Head of caudate nucleus (tissue), 42 donors: ENCODE results near the gene BMERB1.
"Not testable (repeated sequence)": the region's sequence is repeated elsewhere in the genome, so short reads cannot be mapped to it uniquely, and the experiment has no call there.

ENCODE experiments used
- DNase-seq, 42 donors: peaks; one replicate each; pipeline versions ENCODE4 v3.0.0 to v3.0.0-alpha.2; 2020 to 2021; ENCODE audit warnings: mixed read lengths in 7 of 42
- intact Hi-C: fragments of 100-400 bp; cut with DNase I; formaldehyde crosslinking; loops from one replicate; pipeline ENCODE4 v1.15.0; 2022

BMERB1 gene

DNA sequence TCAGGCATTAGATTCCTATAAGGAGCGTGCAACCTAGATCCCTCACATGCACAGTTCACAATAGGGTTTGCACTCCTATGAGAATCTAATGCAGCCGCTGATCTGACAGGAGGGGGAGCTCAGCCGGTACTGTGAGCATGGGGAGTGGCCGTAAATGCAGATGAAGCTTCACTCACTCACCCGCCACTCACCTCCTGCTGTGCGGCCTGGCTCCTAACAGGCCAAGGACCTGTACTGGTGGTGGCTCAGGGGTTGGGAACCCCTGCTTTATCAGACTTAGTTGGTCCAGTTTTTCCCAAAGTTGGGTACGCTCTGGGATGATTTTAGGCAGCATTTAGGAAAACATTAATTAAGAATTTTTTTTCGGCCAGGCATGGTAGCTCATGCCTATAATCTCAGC, 104.8 kb downstream of the BMERB1 start:
- DNase-seq = no peak
- intact Hi-C loops = no loop called here

DNA sequence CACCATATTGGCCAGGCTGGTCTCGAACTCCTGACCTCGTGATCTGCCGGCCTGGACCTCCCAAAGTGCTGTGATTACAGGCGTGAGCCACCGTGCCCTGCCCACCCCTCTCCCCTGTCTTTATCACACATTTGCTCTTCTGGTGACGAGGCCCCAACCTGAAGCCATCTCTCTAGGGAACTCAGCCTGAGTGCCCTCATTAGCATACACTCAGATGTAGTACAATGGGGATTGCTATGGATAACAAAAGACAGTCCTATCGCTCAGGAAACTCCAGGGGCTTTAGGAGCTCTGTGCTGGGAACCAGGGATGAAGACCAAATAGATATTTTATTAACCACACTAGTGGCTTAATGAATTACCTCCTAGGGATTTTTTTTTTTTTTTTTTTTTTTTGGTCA, 107.9 kb downstream of the BMERB1 start:
- no peak for DNase-seq
- intact Hi-C loops = no loop called here

DNA sequence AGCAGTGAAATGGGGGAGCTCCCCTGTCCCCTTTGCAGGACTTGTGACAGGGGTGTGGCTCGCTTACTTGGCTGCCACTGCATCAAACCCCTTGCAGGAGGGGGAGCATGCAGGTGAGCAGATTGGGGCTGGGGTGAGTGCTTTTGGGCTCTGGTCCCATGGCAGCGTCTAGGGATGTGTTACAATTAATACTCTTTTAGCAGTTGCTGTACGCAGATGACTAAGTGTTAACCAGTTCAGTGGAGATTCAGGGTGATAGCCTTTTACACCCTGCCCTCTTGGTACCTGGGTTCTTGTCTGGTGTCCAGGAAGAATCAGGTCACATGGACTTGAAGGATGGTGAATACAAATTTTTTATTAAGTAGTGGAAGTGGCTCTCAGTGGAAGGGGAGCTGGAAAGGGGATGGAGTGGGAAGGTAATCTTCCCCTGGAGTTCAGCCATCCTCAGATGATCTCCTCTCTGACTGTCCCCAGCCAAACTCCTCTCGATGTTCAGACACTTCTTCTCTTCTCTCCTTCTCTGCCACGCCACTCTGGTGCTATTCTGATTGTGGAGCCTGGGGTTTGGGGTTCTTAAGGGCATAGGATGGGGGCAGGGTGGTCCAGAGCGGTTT, 108.5 kb downstream of the BMERB1 start:
- no peak for DNase-seq
- intact Hi-C loops = no loop called here

DNA sequence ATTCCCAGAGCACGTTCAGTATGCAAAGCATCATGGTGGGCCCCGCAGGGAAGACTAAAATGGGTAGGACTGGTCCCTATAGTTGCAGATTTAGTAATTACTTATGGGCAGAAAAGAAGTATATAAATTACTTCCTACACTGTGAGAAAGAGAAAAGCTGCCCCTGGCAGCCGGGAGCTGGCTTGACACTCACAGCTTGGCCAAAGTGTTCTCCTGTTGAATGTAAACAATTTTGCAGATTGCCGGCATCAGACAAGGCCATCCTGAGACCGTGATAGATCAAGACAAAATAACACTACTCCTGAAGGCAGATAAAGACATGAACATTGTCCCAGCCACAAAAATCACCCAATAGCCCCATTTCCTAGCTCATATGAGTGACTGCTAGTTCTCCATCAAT, 110.0 kb downstream of the BMERB1 start:
- DNase-seq = no peak
- intact Hi-C loops = no loop called here

DNA sequence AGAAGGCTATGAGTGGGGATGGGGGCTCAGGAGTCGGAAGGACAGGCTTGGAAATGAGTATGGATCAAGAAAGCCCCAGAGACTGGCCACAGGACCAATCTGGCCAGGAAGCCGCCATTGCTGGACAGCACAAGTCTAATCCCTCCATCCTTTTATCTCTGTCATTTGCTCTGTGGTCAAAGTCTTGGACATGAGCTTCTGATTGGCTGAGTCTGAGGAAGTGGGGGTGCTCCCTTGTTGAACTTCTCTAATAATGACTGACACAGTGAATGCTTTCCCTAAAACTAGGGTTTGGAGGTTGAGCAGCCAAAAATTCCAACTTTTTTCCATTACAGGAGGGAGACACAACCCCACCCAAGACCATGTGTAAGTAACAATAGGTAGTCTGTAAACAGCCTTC, 111.2 kb downstream of the BMERB1 start:
- intact Hi-C loops = no loop called here
- DNase-seq = no peak

DNA sequence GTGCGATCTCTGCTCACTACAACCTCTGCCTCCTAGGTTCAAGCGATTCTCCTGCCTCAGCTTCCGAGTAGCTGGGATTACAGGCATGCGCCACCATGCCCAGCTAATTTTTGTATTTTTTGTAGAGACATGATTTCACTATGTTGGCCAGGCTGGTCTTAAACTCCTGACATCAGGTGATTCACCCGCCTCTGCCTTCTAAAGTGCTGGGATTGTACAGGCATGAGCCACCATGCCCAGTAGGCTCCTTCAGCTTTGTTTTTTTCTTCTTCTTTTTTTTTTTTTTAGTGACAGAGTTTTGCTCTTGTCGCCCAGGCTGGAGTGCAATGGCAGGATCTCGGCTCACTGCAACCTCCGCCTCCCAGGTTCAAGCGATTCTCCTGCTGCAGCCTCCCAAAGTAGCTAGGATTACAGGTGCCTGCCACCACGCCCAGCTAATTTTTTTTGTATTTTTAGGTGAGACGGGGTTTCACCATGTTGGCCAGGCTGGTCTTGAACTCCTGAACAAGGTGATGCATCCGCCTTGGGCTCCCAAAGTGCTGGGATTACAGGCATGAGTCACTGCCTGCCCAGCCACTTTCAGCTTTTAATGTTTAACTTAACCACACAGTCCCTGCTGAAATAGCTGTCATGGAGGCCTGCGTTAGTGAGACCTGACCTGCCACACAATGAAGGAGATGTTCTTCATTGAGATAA, 112.8 kb downstream of the BMERB1 start:
- intact Hi-C loops, DNase-seq: not testable (repeated sequence)

DNA sequence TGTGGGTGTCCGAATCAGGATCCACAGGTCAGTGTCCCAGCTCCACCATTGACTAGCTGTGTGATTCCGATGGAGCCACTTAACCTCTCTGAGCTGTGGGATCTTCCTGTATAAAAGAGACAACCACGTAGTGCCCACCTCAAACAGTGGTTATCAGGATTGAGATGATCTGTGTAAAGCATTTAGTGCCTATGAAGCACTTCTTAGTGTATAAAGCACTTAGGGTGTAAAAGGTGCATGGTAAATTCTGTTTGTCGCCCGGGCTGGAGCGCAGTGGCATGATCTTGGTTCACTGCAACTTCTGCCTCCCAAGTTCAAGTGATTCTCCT, 113.3 kb downstream of the BMERB1 start:
- intact Hi-C loops = no loop called here
- no peak for DNase-seq

DNA sequence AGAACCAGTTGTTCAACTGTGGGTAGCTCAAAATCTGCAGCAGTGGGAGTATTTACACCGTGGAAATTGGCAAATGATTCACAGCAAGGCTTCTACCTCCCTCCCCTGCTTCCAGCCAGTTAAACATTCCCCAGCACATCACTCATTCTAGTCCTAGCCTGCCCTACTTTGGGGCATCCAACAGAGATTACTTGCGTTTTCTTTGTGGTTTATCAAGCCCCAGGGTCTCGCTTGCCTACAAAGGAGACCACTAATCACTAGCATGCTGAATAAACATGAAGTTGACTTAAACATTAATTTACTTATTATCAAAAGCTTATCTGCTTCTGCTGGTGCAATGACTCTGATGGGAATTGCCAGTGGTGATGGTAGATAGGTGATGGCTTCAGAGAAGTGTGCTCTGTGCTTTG, 114.1 kb downstream of the BMERB1 start:
- intact Hi-C loops = no loop called here
- DNase-seq = peak in 7 of 42 donors; percentile 13 to 39 (median 26)

GRCh38 chr16:15552507-15552906, 118.1 kb downstream of the BMERB1 start:
- intact Hi-C loops = loop anchor here (5.0 kb wide), 1 partner anchor 120 kb away; the partner anchor contains the start of gene BMERB1
- DNase-seq = no peak

GRCh38 chr16:15553313-15554088, 119.1 kb downstream of the BMERB1 start:
- no peak for DNase-seq
- intact Hi-C loops = loop anchor here (5.0 kb wide), 1 partner anchor 121 kb away; the partner anchor contains the start of gene BMERB1

GRCh38 chr16:15556130-15556529, 121.7 kb downstream of the BMERB1 start:
- peak; percentile 19 to 90 (median 64) for DNase-seq

GRCh38 chr16:15557258-15557657, 122.9 kb downstream of the BMERB1 start:
- DNase-seq = no peak
- intact Hi-C loops = no loop called here

More at GRCh38 chr16:15556130-15556529, 121.7 kb downstream of the BMERB1 start:
- intact Hi-C loops = no loop called here

DNA sequence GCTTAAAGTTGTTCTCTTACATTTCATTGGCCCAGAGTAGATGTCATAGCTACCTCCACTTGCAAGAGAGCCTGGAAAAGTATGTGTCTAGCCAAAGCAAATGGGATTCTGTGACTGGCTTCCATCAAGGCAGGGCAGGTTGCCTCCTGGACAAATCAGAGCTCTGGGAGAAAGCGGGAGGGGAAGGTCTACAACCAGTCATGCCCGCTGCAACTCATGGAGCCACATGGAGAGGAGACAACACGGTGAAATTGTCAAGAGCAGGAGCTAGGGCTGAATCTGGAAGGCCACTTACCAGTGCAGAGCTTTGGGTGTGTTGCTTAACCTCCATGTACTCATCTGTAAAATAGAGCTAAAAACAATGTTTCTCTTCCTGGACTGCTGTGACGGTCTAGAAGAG, 124.8 kb downstream of the BMERB1 start:
- intact Hi-C loops = no loop called here

GRCh38 chr16:15564604-15565339, 130.4 kb downstream of the BMERB1 start:
- intact Hi-C loops = no loop called here
- no peak for DNase-seq

More for the DNA sequence above, 124.8 kb downstream of the BMERB1 start:
- DNase-seq = no peak

DNA sequence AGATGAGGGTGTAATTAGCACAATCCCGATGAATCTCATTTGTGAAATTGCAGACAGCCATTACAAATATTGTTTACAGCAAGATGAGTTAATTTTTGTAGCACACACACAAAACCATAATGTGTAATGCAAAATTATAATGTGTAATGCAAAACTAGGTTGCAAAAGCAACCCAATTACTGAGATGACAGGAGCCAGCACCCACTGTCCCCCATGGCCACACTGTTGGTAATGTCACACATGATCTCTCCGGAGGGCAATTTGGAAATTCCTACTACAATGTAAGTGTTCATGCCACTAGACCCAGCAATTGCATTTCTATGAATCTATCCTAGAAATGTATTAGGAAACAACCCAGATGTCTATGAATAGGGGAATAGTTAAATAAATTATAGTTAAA, 131.7 kb downstream of the BMERB1 start:
- no peak for DNase-seq
- intact Hi-C loops = no loop called here

DNA sequence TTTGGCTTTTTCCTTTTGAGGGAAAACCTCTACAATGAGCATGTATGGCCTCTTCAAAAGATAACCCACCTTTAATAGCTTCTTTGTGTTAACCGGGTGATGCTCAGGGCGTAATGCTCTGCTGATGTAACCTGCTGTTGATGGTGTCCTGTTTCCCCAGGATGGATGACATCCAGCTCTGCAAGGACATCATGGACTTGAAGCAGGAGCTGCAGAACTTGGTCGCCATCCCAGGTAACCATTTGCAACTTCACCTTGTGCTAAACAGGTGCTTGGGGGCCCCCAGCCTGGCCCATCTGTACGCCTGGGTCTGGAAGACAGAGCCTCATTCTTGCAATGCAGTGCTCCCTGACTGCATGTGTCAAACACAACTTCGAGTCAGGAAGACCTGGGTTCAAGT, 133.4 kb downstream of the BMERB1 start:
- no peak for DNase-seq
- intact Hi-C loops = no loop called here

DNA sequence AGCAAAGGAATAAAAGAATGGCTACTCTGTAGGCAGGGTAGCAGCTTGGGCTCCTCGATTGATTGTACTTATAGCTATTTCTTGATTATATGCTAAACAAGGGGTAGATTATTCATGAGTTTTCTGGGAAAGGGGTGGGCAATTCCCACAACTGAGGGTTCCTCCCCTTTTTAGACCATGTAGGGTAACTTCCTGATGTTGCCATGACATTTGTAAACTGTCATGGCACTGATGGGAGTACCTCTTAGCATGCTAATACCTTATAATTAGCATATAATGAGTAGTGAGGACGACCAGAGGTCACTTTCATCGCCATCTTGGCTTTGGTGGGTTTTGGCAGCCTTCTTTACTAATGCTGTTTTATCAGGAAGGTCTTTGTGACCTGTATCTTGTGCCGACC, 136.3 kb downstream of the BMERB1 start:
- DNase-seq, intact Hi-C loops: not testable (repeated sequence)

DNA sequence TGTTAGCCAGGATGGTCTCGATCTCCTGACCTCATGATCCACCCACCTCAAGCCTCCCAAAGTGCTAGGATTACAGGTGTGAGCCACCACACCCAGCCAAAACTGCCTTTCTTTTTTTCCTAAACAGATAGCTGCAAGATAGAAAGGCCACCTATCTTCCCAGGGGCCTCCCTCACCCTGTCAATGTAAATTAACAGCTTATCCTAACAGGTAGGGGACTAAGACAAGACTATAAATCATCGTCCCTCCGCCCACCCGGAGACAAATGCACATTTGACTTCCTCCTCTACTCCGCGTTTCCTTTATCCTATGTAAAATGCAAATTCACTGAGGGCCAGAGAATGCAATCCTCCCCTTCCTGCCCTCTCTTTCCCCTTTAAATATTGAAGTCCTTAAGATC, 137.2 kb downstream of the BMERB1 start:
- intact Hi-C loops = no loop called here

DNA sequence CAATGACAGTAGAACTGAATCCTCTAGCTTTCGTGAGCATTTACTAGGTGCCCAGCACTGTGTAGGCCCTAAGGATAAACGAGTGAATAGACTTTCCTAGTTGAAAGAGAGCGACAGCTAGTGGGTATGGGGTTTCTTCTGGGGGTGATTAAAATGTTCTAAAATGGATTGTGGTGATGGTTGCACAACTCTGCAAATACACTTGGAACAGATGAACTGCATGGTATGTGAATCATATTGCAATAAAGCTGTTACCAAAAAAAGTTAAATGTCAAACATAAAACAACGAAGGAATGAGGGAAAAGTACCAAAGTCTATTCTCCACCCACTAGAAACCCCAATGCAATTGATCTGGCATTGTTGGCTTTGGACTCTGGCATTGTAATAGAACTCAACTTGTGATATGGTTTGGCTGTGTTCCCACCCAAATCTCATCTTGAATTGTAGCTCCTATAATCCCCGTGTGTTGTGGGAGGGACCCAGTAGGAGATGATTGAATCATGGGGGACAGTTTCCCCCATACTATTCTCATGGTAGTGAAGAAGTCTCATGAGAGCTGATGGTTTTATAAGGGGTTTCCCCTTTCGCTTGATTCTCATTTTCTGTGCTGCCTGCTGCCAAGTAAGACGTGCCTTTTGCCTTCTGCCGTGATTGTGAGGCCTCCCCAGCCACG, 138.1 kb downstream of the BMERB1 start:
- intact Hi-C loops = no loop called here
- no peak for DNase-seq

More for the DNA sequence above, 137.2 kb downstream of the BMERB1 start:
- DNase-seq = no peak
